Measurements from ENCODE around the gene MRPS23.

DNA sequence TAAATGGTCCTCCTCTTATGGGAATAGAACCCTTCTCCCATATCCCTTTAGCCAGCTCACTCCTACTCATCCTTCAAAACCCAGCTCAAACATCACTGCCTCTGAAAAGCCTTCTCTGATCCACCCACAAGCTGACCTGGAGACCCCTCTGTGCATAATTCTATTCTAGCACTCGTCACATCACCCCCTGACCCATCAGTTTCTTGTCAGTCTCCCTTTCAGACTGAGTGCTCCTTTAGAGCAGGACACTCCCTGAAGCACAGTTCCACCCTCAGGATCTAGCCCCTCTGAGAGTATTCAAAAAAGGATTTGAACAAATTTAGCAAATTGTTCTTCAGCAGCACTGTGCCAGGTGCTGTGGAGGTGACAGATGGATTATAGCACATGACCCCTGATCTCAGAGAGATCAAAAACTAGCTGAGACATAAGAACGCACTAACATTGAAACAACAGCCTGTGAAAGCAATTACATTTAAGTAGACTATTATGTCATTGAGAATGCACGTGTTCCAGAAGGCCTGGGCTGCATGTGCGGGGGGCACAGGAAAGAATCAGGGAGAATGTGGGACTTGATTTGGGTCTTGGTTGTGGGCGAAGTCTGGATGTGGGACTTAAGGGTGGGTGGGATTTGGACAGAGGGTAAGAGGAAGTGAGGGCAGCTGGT, 43.5 kb downstream of the MRPS23 start:
- TF ChIP-seq CTCF (tag by site-specific recombination; IDR thresholded peaks at IDR 0.05) (no peak), ZNF302 (tag by site-specific recombination; IDR thresholded peaks at IDR 0.05; ENCODE audit: low read depth) (no peak), YY1 (tag by site-specific recombination; IDR thresholded peaks at IDR 0.05) (no peak), ZSCAN30 (tag by site-specific recombination; IDR thresholded peaks at IDR 0.05) (no peak), ZNF362 (tag by site-specific recombination; IDR thresholded peaks at IDR 0.05) (no peak), ZNF704 (tag by site-specific recombination; IDR thresholded peaks at IDR 0.05) (no peak), ZNF24 (tag by site-specific recombination; IDR thresholded peaks at IDR 0.05) (no peak), ZNF274 (IDR thresholded peaks at IDR 0.05; ENCODE audit: low read length) (no peak), ZNF274 (tag by site-specific recombination; IDR thresholded peaks at IDR 0.05; ENCODE audit: borderline replicate concordance) (no peak), ZNF707 (tag by site-specific recombination; IDR thresholded peaks at IDR 0.05) (no peak), ZNF792 (tag by site-specific recombination; IDR thresholded peaks at IDR 0.05) (no peak), ZNF76 (tag by site-specific recombination; IDR thresholded peaks at IDR 0.05; ENCODE audit: borderline replicate concordance, low read depth) (no peak)
- TF ChIP-seq, protein P1, sequence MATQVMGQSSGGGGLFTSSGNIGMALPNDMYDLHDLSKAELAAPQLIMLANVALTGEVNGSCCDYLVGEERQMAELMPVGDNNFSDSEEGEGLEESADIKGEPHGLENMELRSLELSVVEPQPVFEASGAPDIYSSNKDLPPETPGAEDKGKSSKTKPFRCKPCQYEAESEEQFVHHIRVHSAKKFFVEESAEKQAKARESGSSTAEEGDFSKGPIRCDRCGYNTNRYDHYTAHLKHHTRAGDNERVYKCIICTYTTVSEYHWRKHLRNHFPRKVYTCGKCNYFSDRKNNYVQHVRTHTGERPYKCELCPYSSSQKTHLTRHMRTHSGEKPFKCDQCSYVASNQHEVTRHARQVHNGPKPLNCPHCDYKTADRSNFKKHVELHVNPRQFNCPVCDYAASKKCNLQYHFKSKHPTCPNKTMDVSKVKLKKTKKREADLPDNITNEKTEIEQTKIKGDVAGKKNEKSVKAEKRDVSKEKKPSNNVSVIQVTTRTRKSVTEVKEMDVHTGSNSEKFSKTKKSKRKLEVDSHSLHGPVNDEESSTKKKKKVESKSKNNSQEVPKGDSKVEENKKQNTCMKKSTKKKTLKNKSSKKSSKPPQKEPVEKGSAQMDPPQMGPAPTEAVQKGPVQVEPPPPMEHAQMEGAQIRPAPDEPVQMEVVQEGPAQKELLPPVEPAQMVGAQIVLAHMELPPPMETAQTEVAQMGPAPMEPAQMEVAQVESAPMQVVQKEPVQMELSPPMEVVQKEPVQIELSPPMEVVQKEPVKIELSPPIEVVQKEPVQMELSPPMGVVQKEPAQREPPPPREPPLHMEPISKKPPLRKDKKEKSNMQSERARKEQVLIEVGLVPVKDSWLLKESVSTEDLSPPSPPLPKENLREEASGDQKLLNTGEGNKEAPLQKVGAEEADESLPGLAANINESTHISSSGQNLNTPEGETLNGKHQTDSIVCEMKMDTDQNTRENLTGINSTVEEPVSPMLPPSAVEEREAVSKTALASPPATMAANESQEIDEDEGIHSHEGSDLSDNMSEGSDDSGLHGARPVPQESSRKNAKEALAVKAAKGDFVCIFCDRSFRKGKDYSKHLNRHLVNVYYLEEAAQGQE (tag by site-specific recombination; IDR thresholded peaks at IDR 0.05), result no peak
- TF ChIP-seq, protein P2, sequence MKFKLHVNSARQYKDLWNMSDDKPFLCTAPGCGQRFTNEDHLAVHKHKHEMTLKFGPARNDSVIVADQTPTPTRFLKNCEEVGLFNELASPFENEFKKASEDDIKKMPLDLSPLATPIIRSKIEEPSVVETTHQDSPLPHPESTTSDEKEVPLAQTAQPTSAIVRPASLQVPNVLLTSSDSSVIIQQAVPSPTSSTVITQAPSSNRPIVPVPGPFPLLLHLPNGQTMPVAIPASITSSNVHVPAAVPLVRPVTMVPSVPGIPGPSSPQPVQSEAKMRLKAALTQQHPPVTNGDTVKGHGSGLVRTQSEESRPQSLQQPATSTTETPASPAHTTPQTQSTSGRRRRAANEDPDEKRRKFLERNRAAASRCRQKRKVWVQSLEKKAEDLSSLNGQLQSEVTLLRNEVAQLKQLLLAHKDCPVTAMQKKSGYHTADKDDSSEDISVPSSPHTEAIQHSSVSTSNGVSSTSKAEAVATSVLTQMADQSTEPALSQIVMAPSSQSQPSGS (tag by site-specific recombination; IDR thresholded peaks at IDR 0.05; ENCODE audit: low read depth), result no peak
